HEK293T (cell line): Measurements from ENCODE around the gene ZNF567.

ENCODE experiments used
- BHLHE40 ChIP-seq: fragments of 450-650 bp; IDR thresholded peaks from 2 replicates; pipeline ENCODE4 v1.6.1; 2016; ENCODE audit warnings: mild to moderate bottlenecking, moderate library complexity, borderline replicate concordance
- FOXM1 ChIP-seq: fragments of 450-650 bp; IDR thresholded peaks from 2 replicates; pipeline ENCODE4 v1.6.1; 2017; ENCODE audit warnings: mild to moderate bottlenecking, borderline replicate concordance
- SP1 ChIP-seq: fragments of 450-650 bp; IDR thresholded peaks from 2 replicates; pipeline ENCODE4 v1.6.1; 2017
- ZNF384 ChIP-seq: fragments of 450-650 bp; IDR thresholded peaks from 2 replicates; pipeline ENCODE4 v1.6.1; 2016
- TF ChIP-seq, protein P1 (sequence below): fragments of 450-650 bp; IDR thresholded peaks from 2 replicates; pipeline ENCODE4 v1.6.1; 2016

GRCh38 chr19:36748431-36749275 is 61.2 kb downstream of the ZNF567 start:
- TF ChIP-seq SP1: no peak
- TF ChIP-seq BHLHE40: no peak
- TF ChIP-seq, protein P1, sequence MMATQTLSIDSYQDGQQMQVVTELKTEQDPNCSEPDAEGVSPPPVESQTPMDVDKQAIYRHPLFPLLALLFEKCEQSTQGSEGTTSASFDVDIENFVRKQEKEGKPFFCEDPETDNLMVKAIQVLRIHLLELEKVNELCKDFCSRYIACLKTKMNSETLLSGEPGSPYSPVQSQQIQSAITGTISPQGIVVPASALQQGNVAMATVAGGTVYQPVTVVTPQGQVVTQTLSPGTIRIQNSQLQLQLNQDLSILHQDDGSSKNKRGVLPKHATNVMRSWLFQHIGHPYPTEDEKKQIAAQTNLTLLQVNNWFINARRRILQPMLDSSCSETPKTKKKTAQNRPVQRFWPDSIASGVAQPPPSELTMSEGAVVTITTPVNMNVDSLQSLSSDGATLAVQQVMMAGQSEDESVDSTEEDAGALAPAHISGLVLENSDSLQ: no peak
- TF ChIP-seq FOXM1: no peak
- no peak for TF ChIP-seq ZNF384
